ENCODE measurements around the gene SPPL2A. TPM values are rescaled to one million over a fixed set of nuclear protein-coding genes. Genes with fewer than 3 reads are reported as not detected.
"Not testable (repeated sequence)": the region's sequence is repeated elsewhere in the genome, so short reads cannot be mapped to it uniquely, and the experiment has no call there.

SPPL2A gene
- 10 to 100 TPM; 72.3 to 74.1 TPM for total RNA-seq

DNA sequence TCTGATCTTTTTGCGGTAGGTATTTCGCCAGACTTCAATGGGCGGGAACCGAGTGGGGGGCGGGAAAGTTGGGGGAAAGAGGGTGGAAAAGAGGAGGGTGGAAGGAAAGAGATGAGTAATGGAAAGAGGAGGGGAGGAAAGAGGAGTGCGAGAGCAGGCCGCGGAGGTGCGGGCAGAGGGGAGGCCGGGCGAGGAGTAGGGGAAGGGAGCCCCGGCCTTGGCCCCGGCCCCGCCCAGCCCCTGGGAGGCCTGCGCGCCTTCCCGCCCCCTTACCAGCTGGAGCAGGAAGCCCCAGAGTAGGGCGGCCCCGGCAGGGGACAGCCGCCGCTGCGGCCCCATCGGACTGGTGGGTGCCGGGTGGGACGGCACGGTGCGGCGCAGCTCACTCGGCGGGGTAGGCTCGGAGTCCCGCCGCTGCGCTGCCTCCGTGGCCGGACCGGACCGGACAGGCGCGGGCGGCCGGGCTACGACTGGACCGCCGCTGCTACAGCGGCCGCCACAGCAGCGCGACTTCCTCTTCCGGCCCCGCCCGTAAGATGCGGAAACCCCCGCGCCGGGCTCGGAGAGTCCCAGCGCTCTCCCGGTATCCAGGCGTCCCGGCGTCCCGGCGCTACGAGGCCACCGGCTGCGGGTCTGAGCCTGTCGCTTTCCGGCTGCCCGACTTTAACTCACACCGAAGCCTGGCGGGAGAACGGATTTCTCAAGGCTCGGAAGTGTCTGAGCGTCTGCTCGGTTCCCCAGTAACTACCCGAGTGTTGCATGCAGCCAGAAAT is at the start of gene SPPL2A:
Gene SPPL2A (minus strand): TSS at position 512 of the 773 bp plus-strand sequence. CDS start 173 bp downstream, at position 339.
- Mint-ChIP-seq H3K4me3 (peak within 1 kb of the TSS; percentile 97), H3K27ac (peak within 1 kb of the TSS; percentile 96), H3K4me1 (peaks cover 33% of the 10 kb centered on the region), H3K27me3 (peaks cover 2% of the 10 kb centered on the region), H3K36me3 (peaks cover 11% of the 10 kb centered on the region), H3K9me3 (no peaks in the 10 kb centered on the region)
- ATAC-seq (ENCODE audit: low read depth), result peak; percentile 95
- POLR2A ChIA-PET, result interaction anchor here (0.6 to 2.8 kb wide), 17 partner anchors 9 to 1062 kb away, joined by 3 to 17 read pairs (median 6); partner anchors contain the start of genes GABPB1, LYSMD2 and TRPM7
- DNase-seq, result peak; percentile 90

DNA sequence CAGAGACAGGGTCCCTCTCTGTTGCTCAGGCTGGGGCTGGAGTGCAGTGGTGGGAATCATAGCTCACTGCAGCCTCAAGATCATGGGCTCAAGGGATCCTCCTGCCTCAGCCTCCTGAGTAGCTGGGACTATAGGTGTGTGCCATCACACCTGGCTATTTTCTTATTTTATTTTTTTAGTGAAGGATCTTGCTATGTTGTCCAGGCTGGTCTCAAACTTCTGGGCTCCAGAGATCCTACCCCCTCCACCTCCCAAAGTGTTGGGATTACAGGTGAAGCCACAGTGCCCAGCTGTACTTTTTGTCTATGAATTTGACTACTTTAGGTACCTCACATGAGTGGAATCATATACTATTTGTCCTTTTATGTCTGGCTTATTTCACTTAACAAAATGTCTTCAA is 49.1 kb upstream of the SPPL2A start:
- DNase-seq, result no peak

DNA sequence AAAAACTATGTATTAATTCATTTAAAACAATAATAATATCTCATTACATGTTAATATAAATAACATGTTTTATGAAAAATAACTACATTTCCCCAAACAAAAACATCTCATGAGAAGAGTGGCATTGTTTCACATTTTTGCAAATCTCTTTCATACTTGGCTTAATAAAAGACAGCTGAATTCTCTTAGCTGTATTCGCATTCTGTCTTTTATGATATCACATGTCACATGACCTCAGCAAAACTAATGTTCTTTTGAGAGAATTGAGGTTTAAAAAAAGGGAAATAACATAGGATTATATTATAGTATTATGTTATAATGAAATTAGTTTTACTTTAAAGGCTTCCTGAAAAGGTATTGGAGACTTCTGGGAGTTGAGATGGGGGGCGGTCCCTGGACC is 48.4 kb upstream of the SPPL2A start:
- no peak for ATAC-seq (ENCODE audit: low read depth)
- no peaks in the 10 kb centered on the region for H3K9me3 Mint-ChIP-seq

More for the DNA sequence above, 49.1 kb upstream of the SPPL2A start:
- no peak overlapping the region for H3K4me3 Mint-ChIP-seq
- no peak for ATAC-seq (ENCODE audit: low read depth)
- H3K27ac Mint-ChIP-seq, result no peak overlapping the region
- no peaks in the 10 kb centered on the region for H3K9me3 Mint-ChIP-seq
- peaks cover 13% of the 10 kb centered on the region for H3K27me3 Mint-ChIP-seq
- no peaks in the 10 kb centered on the region for H3K4me1 Mint-ChIP-seq
- H3K36me3 Mint-ChIP-seq, result no peaks in the 10 kb centered on the region
- POLR2A ChIA-PET, result no interaction called here

DNA sequence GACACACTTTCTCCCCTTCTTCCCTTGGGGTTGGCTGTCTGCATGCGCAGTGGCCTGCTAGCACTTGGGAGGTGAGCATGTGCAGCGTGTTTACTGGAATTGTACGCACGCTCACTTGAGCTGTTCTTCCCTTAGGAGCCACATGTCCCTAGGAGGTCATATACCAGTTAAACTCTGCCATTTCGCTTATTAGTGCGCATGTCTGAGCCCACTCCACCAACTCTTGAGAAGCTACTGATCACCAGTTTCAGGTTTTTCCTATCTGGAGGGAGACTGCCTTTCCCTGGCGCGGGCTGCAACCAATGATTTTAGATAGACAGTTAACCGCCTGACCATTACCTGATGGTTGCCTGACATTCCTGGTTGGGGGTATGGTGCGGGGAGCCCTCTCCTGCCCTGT is 47.6 kb upstream of the SPPL2A start:
- Mint-ChIP-seq H3K4me3 (no peak overlapping the region), H3K27ac (no peak overlapping the region), H3K36me3 (no peaks in the 10 kb centered on the region), H3K4me1 (no peaks in the 10 kb centered on the region), H3K9me3 (no peaks in the 10 kb centered on the region), H3K27me3 (peaks cover 13% of the 10 kb centered on the region)
- POLR2A ChIA-PET, result no interaction called here
- DNase-seq, result no peak
- no peak for ATAC-seq (ENCODE audit: low read depth)

More for the DNA sequence above, 48.4 kb upstream of the SPPL2A start:
- H3K36me3 Mint-ChIP-seq, result no peaks in the 10 kb centered on the region
- no peak overlapping the region for H3K27ac Mint-ChIP-seq
- H3K27me3 Mint-ChIP-seq, result peaks cover 16% of the 10 kb centered on the region
- no peak overlapping the region for H3K4me3 Mint-ChIP-seq
- POLR2A ChIA-PET, result no interaction called here
- H3K4me1 Mint-ChIP-seq, result no peaks in the 10 kb centered on the region
- DNase-seq, result no peak

GRCh38 chr15:50812181-50812506 is 46.6 kb upstream of the SPPL2A start:
- not testable (repeated sequence) for DNase-seq

DNA sequence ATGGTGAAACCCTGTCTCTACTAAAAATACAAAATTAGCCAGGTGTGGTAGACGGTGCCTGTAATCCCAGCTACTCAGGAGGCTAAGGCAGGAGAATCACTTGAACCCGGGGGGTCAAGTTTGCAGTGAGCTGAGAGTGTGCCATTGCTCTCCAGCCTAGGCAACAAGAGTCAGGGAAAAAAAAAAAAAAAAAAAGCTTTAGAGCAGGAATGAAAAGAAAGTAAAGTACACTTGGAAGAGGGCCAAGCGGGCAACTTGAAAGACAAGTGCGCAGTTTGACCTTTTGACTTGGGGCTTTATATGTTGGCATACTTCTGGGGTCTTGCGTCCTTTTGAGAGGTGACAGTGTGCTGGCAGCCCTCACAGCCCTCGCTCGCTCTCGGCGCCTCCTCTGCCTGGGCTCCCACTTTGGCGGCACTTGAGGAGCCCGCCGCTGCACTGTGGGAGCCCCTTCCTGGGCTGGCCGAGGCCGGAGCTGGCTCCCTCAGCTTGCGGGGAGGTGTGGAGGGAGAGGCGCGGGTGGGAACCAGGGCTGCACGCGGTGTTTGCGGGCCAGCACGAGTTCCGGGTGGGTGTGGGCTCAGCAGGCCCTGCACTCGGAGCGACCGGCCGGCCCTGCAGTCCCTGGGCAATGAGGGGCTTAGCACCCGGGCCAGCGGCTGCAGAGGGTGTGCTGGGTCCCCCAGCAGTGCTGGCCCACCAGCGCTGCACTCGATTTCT is 46.1 kb upstream of the SPPL2A start:
- H3K4me3 Mint-ChIP-seq; POLR2A ChIA-PET; H3K27me3 Mint-ChIP-seq; DNase-seq; H3K9me3 Mint-ChIP-seq; ATAC-seq (ENCODE audit: low read depth); H3K4me1 Mint-ChIP-seq; H3K36me3 Mint-ChIP-seq; H3K27ac Mint-ChIP-seq: not testable (repeated sequence)

More at GRCh38 chr15:50812181-50812506, 46.6 kb upstream of the SPPL2A start:
- H3K4me1 Mint-ChIP-seq; H3K27me3 Mint-ChIP-seq; H3K27ac Mint-ChIP-seq; H3K4me3 Mint-ChIP-seq; H3K36me3 Mint-ChIP-seq; POLR2A ChIA-PET; H3K9me3 Mint-ChIP-seq; ATAC-seq (ENCODE audit: low read depth): not testable (repeated sequence)

- Mint-ChIP-seq H3K4me1 (no peaks in the 10 kb centered on the region), H3K4me3 (no peak overlapping the region), H3K36me3 (no peaks in the 10 kb centered on the region), H3K27ac (no peak overlapping the region), H3K9me3 (no peaks in the 10 kb centered on the region), H3K27me3 (peaks cover 7% of the 10 kb centered on the region)
- ATAC-seq (ENCODE audit: low read depth), result no peak
- POLR2A ChIA-PET, result no interaction called here
- no peak for DNase-seq
Measured at GRCh38 chr15:50810128-50810527, 44.6 kb upstream of the SPPL2A start.

GRCh38 chr15:50808728-50809127 is 43.2 kb upstream of the SPPL2A start:
- H3K27ac Mint-ChIP-seq, result no peak overlapping the region
- POLR2A ChIA-PET, result no interaction called here
- no peaks in the 10 kb centered on the region for H3K9me3 Mint-ChIP-seq
- H3K4me3 Mint-ChIP-seq, result no peak overlapping the region
- H3K36me3 Mint-ChIP-seq, result no peaks in the 10 kb centered on the region
- DNase-seq (no peak), ATAC-seq (ENCODE audit: low read depth) (no peak)
- H3K27me3 Mint-ChIP-seq, result peaks cover 3% of the 10 kb centered on the region
- H3K4me1 Mint-ChIP-seq, result no peaks in the 10 kb centered on the region

- POLR2A ChIA-PET, result no interaction called here
- ATAC-seq (ENCODE audit: low read depth), result no peak
- H3K27ac Mint-ChIP-seq, result no peak overlapping the region
- no peaks in the 10 kb centered on the region for H3K9me3 Mint-ChIP-seq
- no peaks in the 10 kb centered on the region for H3K4me1 Mint-ChIP-seq
- DNase-seq, result no peak
- peaks cover 2% of the 10 kb centered on the region for H3K36me3 Mint-ChIP-seq
- no peaks in the 10 kb centered on the region for H3K27me3 Mint-ChIP-seq
- no peak overlapping the region for H3K4me3 Mint-ChIP-seq
Measured at GRCh38 chr15:50803479-50804180, 38.1 kb upstream of the SPPL2A start.

DNA sequence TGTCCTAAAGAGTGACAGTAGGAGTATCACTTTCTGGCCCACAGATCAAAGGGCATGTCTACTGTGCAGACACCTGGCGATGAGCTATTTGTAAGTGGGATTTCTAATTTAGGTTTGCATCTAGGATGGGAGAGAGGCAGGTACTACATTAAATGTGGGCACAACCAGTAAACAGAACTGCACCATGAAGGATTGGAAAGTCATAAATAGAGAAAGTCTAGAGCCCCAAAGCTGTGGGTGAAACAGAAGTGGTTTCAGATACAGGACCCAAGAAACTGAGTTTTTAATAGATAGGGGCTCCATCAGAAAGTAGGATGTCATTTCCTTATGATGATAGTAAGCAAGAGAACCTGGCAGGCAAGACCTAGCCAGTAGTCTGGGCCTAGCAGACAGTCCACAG is 35.2 kb upstream of the SPPL2A start:
- peaks cover 2% of the 10 kb centered on the region for H3K36me3 Mint-ChIP-seq
- no peak overlapping the region for H3K27ac Mint-ChIP-seq
- DNase-seq, result no peak
- no peaks in the 10 kb centered on the region for H3K9me3 Mint-ChIP-seq
- no peak for ATAC-seq (ENCODE audit: low read depth)
- no peaks in the 10 kb centered on the region for H3K4me1 Mint-ChIP-seq
- no peaks in the 10 kb centered on the region for H3K27me3 Mint-ChIP-seq
- POLR2A ChIA-PET, result no interaction called here
- H3K4me3 Mint-ChIP-seq, result no peak overlapping the region

DNA sequence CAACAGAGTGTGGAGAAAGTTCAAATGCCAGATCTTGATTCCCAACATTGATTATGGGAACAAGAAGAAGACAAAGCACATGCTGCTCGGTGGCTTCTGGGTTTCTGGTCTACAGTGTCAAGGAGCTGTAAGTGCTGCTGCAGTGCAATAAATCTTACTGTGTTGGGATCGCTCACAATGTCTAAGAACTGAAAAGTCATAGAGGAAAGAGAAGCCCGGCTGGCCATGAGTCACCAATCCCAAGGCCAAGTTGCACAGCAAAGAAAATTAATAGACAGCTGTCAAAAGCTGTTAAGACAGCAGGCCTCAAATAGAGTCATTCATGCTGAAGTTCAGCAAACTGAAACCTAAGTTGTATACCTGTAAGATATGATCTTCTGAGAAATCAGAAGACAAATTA is 33.2 kb upstream of the SPPL2A start:
- H3K4me1 Mint-ChIP-seq, result peaks cover 2% of the 10 kb centered on the region
- no peaks in the 10 kb centered on the region for H3K9me3 Mint-ChIP-seq
- no peak overlapping the region for H3K27ac Mint-ChIP-seq
- no peaks in the 10 kb centered on the region for H3K27me3 Mint-ChIP-seq
- H3K36me3 Mint-ChIP-seq, result peaks cover 2% of the 10 kb centered on the region
- ATAC-seq (ENCODE audit: low read depth) (no peak), DNase-seq (no peak)
- POLR2A ChIA-PET, result no interaction called here
- no peak overlapping the region for H3K4me3 Mint-ChIP-seq

GRCh38 chr15:50797926-50798325 is 32.4 kb upstream of the SPPL2A start:
- Mint-ChIP-seq H3K27me3 (no peaks in the 10 kb centered on the region), H3K9me3 (no peaks in the 10 kb centered on the region), H3K4me1 (peaks cover 2% of the 10 kb centered on the region), H3K4me3 (no peak overlapping the region), H3K36me3 (peaks cover 2% of the 10 kb centered on the region), H3K27ac (no peak overlapping the region)
- ATAC-seq (ENCODE audit: low read depth), result no peak
- DNase-seq, result no peak
- POLR2A ChIA-PET, result no interaction called here

DNA sequence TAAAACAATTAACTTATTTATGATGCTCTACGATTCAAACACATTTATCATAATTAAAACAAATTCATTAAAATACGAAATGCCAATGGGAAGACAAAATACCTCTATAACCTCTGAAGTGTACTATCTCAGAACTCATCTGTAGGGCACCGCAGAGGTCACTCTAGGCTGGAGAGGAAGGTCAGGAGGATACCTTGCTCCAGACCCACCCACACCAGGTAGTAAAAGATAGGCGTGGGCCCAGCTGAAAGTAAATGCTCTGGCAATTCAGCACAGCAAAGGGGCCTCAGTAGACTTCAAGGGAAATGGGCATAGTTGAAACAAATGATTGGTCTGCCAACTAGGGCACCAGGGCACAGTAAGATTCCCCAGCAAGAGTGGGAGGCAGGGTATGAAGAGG is 26.0 kb upstream of the SPPL2A start:
- no peak overlapping the region for H3K27ac Mint-ChIP-seq
- H3K27me3 Mint-ChIP-seq, result no peaks in the 10 kb centered on the region
- H3K4me3 Mint-ChIP-seq, result no peak overlapping the region
- no peak for ATAC-seq (ENCODE audit: low read depth)
- no peaks in the 10 kb centered on the region for H3K36me3 Mint-ChIP-seq
- POLR2A ChIA-PET, result no interaction called here
- no peak for DNase-seq
- no peaks in the 10 kb centered on the region for H3K9me3 Mint-ChIP-seq
- peaks cover 2% of the 10 kb centered on the region for H3K4me1 Mint-ChIP-seq

All from activated naive CD8-positive, alpha-beta T cell treated with anti-CD3 and anti-CD28 coated beads, Interleukin-2, amount 10 ng/mL, durations not matched to agents 7 days and 5 days (primary cell).